Measurements from ENCODE around the gene FRMD6. TPM values are rescaled to one million over a fixed set of nuclear protein-coding genes. Genes with fewer than 3 reads are reported as not detected.
"Not testable (repeated sequence)": the region's sequence is repeated elsewhere in the genome, so short reads cannot be mapped to it uniquely, and the experiment has no call there.

FRMD6 gene
- polyA plus RNA-seq, 1 donor from 2014 or later, result 2.4 TPM

- no peaks in the 10 kb centered on the region for H3K27me3 ChIP-seq (ENCODE audit: insufficient read depth, low read depth, low read length)
- no peak overlapping the region for H3K4me3 ChIP-seq (ENCODE audit: low read length)
- no peak overlapping the region for H3K27ac ChIP-seq (ENCODE audit: low read length)
- H3K9me3 ChIP-seq (ENCODE audit: low read length), result no peaks in the 10 kb centered on the region
- no peaks in the 10 kb centered on the region for H4K20me1 ChIP-seq (ENCODE audit: insufficient read depth)
- TF ChIP-seq RAD21 (conservative IDR thresholded peaks at IDR 0.05) (no peak), MXI1 (conservative IDR thresholded peaks at IDR 0.05; ENCODE audit: poor library complexity, severe bottlenecking) (no peak), EP300 (conservative IDR thresholded peaks at IDR 0.05; ENCODE audit: poor library complexity, severe bottlenecking) (no peak), EZH2 (IDR thresholded peaks at IDR 0.05; ENCODE audit: borderline replicate concordance, insufficient read depth, low read length, poor library complexity, severe bottlenecking) (no peak), CTCF (IDR thresholded peaks at IDR 0.05; ENCODE audit: poor library complexity, severe bottlenecking) (no peak), SMC3 (conservative IDR thresholded peaks at IDR 0.05; ENCODE audit: poor library complexity) (no peak), TAF1 (IDR thresholded peaks at IDR 0.05; ENCODE audit: low read depth) (no peak), POLR2AphosphoS5 (IDR thresholded peaks at IDR 0.05) (no peak), REST (IDR thresholded peaks at IDR 0.05; ENCODE audit: borderline replicate concordance) (no peak)
- H3F3A ChIP-seq (ENCODE audit: insufficient read depth, low read length, poor library complexity, severe bottlenecking), result no peaks in the 10 kb centered on the region
- H3K36me3 ChIP-seq (ENCODE audit: insufficient read depth, low read length), result no peaks in the 10 kb centered on the region
- H3K9me2 ChIP-seq (ENCODE audit: insufficient read depth, low read length), result no peaks in the 10 kb centered on the region
- no peaks in the 10 kb centered on the region for H3K79me2 ChIP-seq (replicated peaks; ENCODE audit: insufficient read depth, low read length)
- no peak overlapping the region for H2AFZ ChIP-seq (ENCODE audit: low read depth, low read length)
- H3K4me2 ChIP-seq (ENCODE audit: low read length), result no peak overlapping the region
- H3K9ac ChIP-seq (ENCODE audit: low read length), result no peak overlapping the region
These were observed 92.8 kb downstream of the FRMD6 start for GRCh38 chr14:51744372-51745130.

- H4K20me1 ChIP-seq (ENCODE audit: insufficient read depth); H3K9me3 ChIP-seq (ENCODE audit: low read length); H3K27ac ChIP-seq (ENCODE audit: low read length); H3K79me2 ChIP-seq (replicated peaks; ENCODE audit: insufficient read depth, low read length); H3K4me2 ChIP-seq (ENCODE audit: low read length); H2AFZ ChIP-seq (ENCODE audit: low read depth, low read length); H3K27me3 ChIP-seq (ENCODE audit: insufficient read depth, low read depth, low read length); H3K4me3 ChIP-seq (ENCODE audit: low read length); H3K9me2 ChIP-seq (ENCODE audit: insufficient read depth, low read length); H3F3A ChIP-seq (ENCODE audit: insufficient read depth, low read length, poor library complexity, severe bottlenecking); H3K9ac ChIP-seq (ENCODE audit: low read length); H3K36me3 ChIP-seq (ENCODE audit: insufficient read depth, low read length): not testable (repeated sequence)
These were observed 95.1 kb downstream of the FRMD6 start for GRCh38 chr14:51746823-51747222.
